Activated naive CD8-positive, alpha-beta T cell treated with anti-CD3 and anti-CD28 coated beads, Interleukin-2, amount 10 ng/mL, durations not matched to agents 7 days and 5 days (primary cell): ENCODE data around the gene TMIGD3. TPM values are rescaled to one million over a fixed set of nuclear protein-coding genes. Genes with fewer than 3 reads are reported as not detected.

Source experiments
- ATAC-seq: fragments of 150-1000 bp; cut with Tn5 transposase; one replicate; pipeline ENCODE4 v1.10.0; 2021; ENCODE audit warnings: low read depth, moderate library complexity
- POLR2A ChIA-PET: fragments of 350-600 bp; sonication (Branson Sonifier 250); formaldehyde crosslinking; loops from one replicate; lab custom pipeline; 2021; ENCODE audit warnings: antibody characterized with exemption; lab: Charles Lee
- DNase-seq: peaks from one replicate; pipeline ENCODE4 v3.0.0; 2021
- H3K27ac Mint-ChIP-seq: one replicate; pipeline ENCODE4 v1.8.0; 2022; ENCODE audit warnings: mild to moderate bottlenecking, mixed read lengths
- H3K27me3 Mint-ChIP-seq: one replicate; pipeline ENCODE4 v1.8.0; 2022; ENCODE audit warnings: mild to moderate bottlenecking, moderate library complexity, mixed read lengths
- H3K36me3 Mint-ChIP-seq: one replicate; pipeline ENCODE4 v1.8.0; 2021; ENCODE audit warnings: mild to moderate bottlenecking, mixed read lengths
- H3K4me1 Mint-ChIP-seq: one replicate; pipeline ENCODE4 v1.8.0; 2021; ENCODE audit warnings: mixed read lengths
- H3K4me3 Mint-ChIP-seq: one replicate; pipeline ENCODE4 v1.8.0; 2022; ENCODE audit warnings: mild to moderate bottlenecking, moderate library complexity, mixed read lengths
- H3K9me3 Mint-ChIP-seq: one replicate; pipeline ENCODE4 v1.8.0; 2021; ENCODE audit warnings: mixed read lengths
- total RNA-seq, 2 experiments: library from RNA; stranded (reverse); gene quantifications; one replicate each; pipeline ENCODE4 v1.2.3, GENCODE V29; 2021

Gene TMIGD3
- total RNA-seq, 2 experiments from 2014 or later: 0.42 TPM; not detected in 1

DNA sequence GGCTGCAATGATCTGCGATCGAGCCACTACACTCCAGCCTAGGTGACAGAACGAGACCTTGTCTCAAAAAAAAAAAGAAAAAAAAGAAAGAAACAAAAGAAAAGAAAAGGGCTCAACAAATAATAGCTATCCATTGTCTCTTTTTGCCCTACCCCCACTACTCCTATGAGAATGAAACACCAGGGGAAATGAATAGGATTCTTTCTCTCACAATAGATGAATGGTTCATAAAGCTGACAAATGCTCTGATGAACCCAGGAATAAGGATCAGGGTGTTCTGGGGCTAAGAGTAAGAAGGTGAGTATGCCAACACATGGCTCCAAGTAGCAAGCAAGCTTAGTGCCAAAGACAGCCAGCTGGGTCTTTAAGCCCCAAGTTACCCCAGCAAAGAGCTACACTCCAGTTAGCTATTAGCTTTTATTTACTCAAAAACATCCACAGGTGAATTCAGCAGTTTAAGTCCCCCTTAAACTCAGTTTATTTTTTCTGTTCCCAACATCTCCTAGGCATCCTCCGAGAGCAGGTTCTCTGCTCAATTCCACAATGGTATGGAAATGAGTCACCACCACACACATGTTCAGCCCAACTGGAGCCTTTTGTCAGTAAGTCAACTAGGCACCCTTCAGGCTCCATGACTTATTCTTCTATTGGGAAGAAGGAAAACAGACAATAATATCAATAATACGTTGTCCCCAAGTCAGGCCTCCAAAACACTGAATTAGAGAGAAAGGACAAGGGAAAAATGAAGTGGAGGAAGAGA lies 4.2 kb downstream of the TMIGD3 start:
- no peak overlapping the region for H3K4me3 Mint-ChIP-seq
- H3K36me3 Mint-ChIP-seq: peaks cover 31% of the 10 kb centered on the region
- DNase-seq (no peak), ATAC-seq (no peak)
- POLR2A ChIA-PET: interaction anchor here (2.7 kb wide), 1 partner anchor 9 kb away, joined by 12 read pairs; no protein-coding TSS in a partner anchor
- H3K9me3 Mint-ChIP-seq: peaks cover 35% of the 10 kb centered on the region
- H3K4me1 Mint-ChIP-seq: peaks cover 29% of the 10 kb centered on the region
- peaks cover under 1% of the 10 kb centered on the region for H3K27me3 Mint-ChIP-seq
- no peak overlapping the region for H3K27ac Mint-ChIP-seq

DNA sequence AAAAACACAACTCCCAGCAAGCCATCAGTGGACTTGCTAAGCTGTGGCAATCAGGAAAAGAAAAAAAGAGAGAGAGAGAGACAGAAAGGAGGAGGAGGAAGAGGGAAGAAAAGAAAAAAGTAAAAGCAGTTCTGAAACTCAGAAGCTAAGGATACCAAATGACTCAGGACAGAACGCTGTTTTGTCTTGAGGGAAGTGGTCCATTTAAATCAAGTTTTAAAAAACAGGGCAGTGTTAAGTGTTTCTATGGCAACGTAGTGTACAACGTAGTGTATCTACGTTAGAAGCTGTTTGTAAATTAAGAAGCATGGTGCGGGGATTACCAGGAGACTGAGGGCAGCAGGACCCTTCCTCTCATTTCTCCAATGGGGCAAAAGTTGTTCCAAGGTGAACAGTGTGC lies 5.8 kb downstream of the TMIGD3 start:
- no peak for ATAC-seq
- H3K36me3 Mint-ChIP-seq: peaks cover 35% of the 10 kb centered on the region

DNA sequence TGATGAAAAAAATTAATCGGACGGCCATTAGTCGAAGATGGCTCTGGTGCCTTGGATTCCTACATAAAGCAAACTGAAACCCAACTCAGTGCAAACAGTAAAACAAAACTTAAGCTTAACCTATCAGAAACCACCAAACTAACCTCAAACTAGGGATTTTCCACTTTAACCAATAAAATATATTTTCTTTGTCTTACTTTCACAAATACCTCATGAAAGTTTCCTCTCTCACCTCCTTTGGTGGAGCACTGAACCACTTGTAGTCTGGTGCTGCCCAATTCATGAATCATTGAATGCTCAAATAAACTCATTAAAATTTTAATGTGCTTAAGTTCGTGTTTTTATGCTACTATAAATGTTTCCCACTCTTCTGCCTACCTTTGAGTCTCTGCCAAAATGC lies 7.0 kb downstream of the TMIGD3 start:
- H3K27me3 Mint-ChIP-seq: peaks cover 2% of the 10 kb centered on the region
- H3K4me3 Mint-ChIP-seq: no peak overlapping the region
- no peak overlapping the region for H3K27ac Mint-ChIP-seq
- peaks cover 35% of the 10 kb centered on the region for H3K36me3 Mint-ChIP-seq
- peaks cover 40% of the 10 kb centered on the region for H3K9me3 Mint-ChIP-seq
- no peak for DNase-seq
- POLR2A ChIA-PET: no interaction called here
- peaks cover 21% of the 10 kb centered on the region for H3K4me1 Mint-ChIP-seq
- no peak for ATAC-seq

More for the DNA sequence above, 5.8 kb downstream of the TMIGD3 start:
- POLR2A ChIA-PET: interaction anchor here (2.7 kb wide), 1 partner anchor 10 kb away, joined by 12 read pairs; no protein-coding TSS in a partner anchor
- Mint-ChIP-seq H3K4me3 (no peak overlapping the region), H3K27me3 (peaks cover 2% of the 10 kb centered on the region), H3K9me3 (peaks cover 38% of the 10 kb centered on the region), H3K27ac (no peak overlapping the region), H3K4me1 (peaks cover 21% of the 10 kb centered on the region)
- DNase-seq: no peak

DNA sequence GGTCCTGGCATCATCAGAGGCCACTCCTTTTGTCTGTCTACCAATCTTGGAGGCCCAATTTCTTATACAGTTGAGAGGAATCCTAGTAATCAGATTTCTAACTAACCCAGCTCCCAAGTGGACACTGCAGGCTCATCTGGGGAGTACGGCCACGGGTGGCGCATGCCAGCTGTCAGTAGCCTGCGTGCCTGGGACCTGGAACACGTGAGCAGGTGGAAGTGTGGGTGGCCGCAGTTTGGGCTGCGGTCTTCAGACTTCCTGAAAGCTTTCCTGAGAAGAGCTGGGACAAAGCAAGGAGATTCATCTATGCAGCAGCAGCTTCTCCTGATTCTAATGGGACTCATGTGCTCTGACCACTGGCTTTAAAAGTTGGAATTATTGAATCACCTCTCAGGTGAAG lies 12.4 kb downstream of the TMIGD3 start:
- ATAC-seq (no peak), DNase-seq (no peak)
- Mint-ChIP-seq H3K36me3 (peaks cover 19% of the 10 kb centered on the region), H3K27ac (no peak overlapping the region), H3K4me1 (no peaks in the 10 kb centered on the region), H3K4me3 (no peak overlapping the region), H3K27me3 (peaks cover 2% of the 10 kb centered on the region), H3K9me3 (peaks cover 18% of the 10 kb centered on the region)
- POLR2A ChIA-PET: interaction anchor here (1.1 kb wide), 1 partner anchor 12 kb away, joined by 3 read pairs; the partner anchor contains the start of genes ADORA3 and TMIGD3

DNA sequence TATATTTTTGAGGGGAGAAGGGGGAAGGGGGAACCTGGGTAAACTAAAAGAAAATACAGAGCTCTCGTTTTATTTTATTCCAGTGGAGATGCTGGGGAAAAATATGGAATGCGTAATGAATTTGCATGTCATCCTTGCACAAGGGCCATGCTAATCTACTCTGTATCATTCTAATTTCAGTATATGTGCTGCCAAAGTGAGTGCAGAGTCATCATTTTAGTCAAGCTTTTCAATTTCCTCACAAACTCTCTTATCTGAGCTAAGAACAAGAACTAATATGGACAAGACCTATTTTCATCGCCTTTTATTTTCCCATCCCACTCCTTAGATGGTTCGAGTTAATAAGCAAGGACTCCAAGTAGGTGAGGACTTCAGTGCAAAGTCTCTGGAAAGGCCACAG lies 13.2 kb downstream of the TMIGD3 start:
- H3K9me3 Mint-ChIP-seq: peaks cover 14% of the 10 kb centered on the region
- no peak for DNase-seq
- peaks cover 2% of the 10 kb centered on the region for H3K27me3 Mint-ChIP-seq
- POLR2A ChIA-PET: interaction anchor here (1.1 kb wide), 2 partner anchors 13 to 18 kb away, joined by 3 to 4 read pairs; partner anchors contain the start of genes ADORA3 and TMIGD3
- H3K36me3 Mint-ChIP-seq: peaks cover 15% of the 10 kb centered on the region
- no peak overlapping the region for H3K4me3 Mint-ChIP-seq
- H3K4me1 Mint-ChIP-seq: no peaks in the 10 kb centered on the region
- no peak overlapping the region for H3K27ac Mint-ChIP-seq
- no peak for ATAC-seq

DNA sequence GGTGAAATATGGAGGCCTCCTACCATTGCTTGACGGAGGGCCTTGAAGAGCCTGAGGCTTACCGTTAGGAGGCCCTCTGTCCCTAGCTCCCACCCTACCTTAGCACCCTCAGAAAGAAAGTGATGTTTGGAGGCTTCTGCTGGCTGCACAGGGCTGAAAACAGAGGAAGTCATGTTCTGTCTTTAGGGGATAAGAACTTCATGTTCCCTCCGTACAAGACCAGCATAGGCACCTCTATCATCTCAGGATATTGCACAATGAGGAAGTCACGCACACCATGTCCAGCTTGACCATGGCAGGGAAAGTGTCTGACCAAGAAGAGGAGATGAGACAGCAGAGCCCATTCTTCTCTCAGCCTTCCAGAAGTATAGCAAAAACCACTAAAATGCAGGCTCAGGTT lies 13.8 kb downstream of the TMIGD3 start:
- no peak overlapping the region for H3K27ac Mint-ChIP-seq
- POLR2A ChIA-PET: interaction anchor here (1.1 kb wide), 1 partner anchor 18 kb away, joined by 4 read pairs; no protein-coding TSS in a partner anchor
- DNase-seq (no peak), ATAC-seq (no peak)
- peaks cover 2% of the 10 kb centered on the region for H3K27me3 Mint-ChIP-seq
- H3K4me1 Mint-ChIP-seq: peaks cover 1% of the 10 kb centered on the region
- H3K9me3 Mint-ChIP-seq: peaks cover 8% of the 10 kb centered on the region
- H3K36me3 Mint-ChIP-seq: peaks cover 9% of the 10 kb centered on the region
- no peak overlapping the region for H3K4me3 Mint-ChIP-seq

DNA sequence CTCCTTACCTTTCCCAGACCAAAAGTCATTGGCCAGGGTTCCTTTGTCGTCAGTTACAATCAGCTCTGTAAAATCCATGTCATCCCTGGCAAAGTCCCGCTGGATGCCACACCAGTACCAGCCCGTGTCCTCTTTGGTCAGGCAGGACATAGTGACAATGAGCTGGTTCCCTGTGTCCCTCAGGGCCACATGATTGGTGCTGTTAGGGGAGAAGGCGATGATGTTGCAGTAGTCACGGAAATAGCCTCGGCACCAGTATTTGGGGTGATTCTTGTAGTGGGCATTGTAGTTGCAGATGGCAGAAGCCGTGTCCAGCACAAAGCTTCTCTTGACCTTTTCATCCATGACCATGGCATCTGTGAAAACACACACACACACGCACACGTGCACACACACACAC lies 14.8 kb downstream of the TMIGD3 start:
- H3K9me3 Mint-ChIP-seq: peaks cover 4% of the 10 kb centered on the region
- no peak overlapping the region for H3K4me3 Mint-ChIP-seq
- H3K27ac Mint-ChIP-seq: no peak overlapping the region

DNA sequence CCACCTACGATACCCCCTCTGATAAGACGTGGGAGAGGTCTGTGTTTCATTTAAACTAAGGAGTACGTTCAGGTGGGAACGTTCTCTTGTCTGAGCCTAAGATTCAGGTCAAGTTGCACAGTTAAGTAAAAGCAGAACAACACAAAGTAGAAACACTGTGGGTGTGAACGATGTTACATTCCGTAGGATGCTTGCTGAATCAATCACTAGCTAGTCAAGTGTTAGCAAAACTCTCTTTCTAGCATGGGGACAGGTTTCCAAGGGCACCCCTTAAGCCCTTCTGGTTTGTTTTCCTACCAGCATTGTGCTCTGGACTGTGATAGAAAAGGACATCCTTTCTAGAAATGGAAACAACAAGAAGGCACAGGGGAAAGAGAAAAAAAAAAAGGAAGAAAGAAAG lies 16.3 kb downstream of the TMIGD3 start:
- Mint-ChIP-seq H3K9me3 (peaks cover 2% of the 10 kb centered on the region), H3K36me3 (no peaks in the 10 kb centered on the region), H3K4me1 (peaks cover 6% of the 10 kb centered on the region), H3K27ac (no peak overlapping the region), H3K4me3 (no peak overlapping the region), H3K27me3 (peaks cover 2% of the 10 kb centered on the region)
- DNase-seq: no peak
- no peak for ATAC-seq
- POLR2A ChIA-PET: no interaction called here

More for the DNA sequence above, 14.8 kb downstream of the TMIGD3 start:
- no peak for DNase-seq
- H3K36me3 Mint-ChIP-seq: no peaks in the 10 kb centered on the region
- POLR2A ChIA-PET: no interaction called here
- H3K4me1 Mint-ChIP-seq: peaks cover 1% of the 10 kb centered on the region
- no peak for ATAC-seq
- H3K27me3 Mint-ChIP-seq: peaks cover 2% of the 10 kb centered on the region

DNA sequence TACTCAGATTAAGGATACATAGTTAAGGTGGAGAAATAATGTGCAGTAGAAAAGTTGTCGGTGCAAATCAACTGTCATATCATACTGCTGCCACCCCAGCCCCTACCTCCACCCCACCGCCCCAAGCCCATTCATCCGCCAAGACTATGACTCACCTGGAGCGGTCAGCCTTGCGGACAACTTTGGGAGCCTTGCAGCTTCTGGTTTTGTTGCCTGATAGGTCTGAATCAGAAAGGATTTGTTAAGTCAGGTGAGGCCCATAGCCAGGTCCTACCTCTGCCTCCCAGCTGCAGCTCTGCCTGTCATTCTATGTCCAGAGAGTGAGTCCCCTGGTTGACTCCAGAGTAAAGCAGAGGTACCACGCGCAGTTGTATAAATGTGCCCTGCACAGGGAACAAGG lies 17.0 kb downstream of the TMIGD3 start:
- Mint-ChIP-seq H3K4me1 (peaks cover 9% of the 10 kb centered on the region), H3K36me3 (no peaks in the 10 kb centered on the region), H3K27ac (no peak overlapping the region), H3K27me3 (peaks cover 2% of the 10 kb centered on the region), H3K4me3 (no peak overlapping the region), H3K9me3 (peaks cover under 1% of the 10 kb centered on the region)
- no peak for ATAC-seq
- POLR2A ChIA-PET: no interaction called here
- DNase-seq: no peak

DNA sequence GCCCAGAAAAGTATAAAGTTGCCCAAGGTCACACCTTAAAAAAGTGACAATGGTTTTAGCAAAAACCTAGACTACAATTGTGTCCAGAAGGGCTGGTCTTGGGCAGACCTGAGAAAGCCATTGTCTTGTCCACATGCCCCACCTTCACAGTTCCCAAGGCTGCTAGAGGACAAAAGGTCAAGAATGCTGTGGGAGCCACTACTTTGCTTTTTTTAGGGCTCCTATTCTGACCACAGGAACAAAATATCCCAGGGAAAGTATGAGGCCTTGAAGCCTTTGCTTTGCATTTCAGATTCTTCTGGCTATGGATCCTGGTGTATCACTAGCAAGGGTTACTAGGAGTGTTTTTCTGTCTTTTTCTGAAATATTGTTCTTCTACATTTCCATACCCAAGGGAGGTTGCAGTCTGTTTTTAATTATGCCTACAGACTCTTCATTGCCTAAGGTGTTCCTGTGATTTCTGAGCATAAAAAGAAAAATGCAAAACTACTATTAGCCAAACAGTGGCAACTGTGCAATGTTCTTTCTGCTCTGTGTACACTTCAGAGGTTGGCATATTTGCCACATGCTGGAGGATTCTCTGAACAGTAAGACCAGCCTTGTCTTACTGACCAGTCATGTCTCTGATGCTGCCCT lies 18.9 kb downstream of the TMIGD3 start:
- Mint-ChIP-seq H3K4me1 (peaks cover 16% of the 10 kb centered on the region), H3K9me3 (no peaks in the 10 kb centered on the region), H3K27me3 (peaks cover 3% of the 10 kb centered on the region), H3K4me3 (no peak overlapping the region), H3K36me3 (no peaks in the 10 kb centered on the region), H3K27ac (no peak overlapping the region)
- POLR2A ChIA-PET: no interaction called here
- ATAC-seq (no peak), DNase-seq (no peak)

DNA sequence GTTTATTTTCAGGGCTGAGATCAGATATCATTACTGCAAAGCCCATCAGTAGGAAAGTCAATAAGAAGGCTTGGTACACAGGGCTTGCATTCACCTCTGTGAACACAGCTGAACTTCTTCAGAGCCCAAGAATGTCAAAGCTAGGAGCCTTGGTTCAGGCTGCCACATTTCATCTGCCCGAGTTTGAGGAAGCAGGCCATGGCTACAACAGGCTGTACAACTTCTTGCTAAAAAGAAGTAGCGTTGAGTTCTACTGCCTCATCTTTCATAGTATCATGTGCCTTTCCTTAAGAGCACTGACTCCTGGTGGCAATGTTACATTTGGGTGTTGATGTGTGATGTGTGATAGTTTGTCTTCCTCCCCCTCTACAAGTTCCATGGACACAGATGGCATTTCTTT lies 19.6 kb downstream of the TMIGD3 start:
- POLR2A ChIA-PET: no interaction called here
- H3K27me3 Mint-ChIP-seq: peaks cover 5% of the 10 kb centered on the region
- no peak overlapping the region for H3K4me3 Mint-ChIP-seq
- no peaks in the 10 kb centered on the region for H3K9me3 Mint-ChIP-seq
- no peak overlapping the region for H3K27ac Mint-ChIP-seq
- H3K4me1 Mint-ChIP-seq: peaks cover 16% of the 10 kb centered on the region
- no peak for DNase-seq
- peaks cover under 1% of the 10 kb centered on the region for H3K36me3 Mint-ChIP-seq
- ATAC-seq: no peak

DNA sequence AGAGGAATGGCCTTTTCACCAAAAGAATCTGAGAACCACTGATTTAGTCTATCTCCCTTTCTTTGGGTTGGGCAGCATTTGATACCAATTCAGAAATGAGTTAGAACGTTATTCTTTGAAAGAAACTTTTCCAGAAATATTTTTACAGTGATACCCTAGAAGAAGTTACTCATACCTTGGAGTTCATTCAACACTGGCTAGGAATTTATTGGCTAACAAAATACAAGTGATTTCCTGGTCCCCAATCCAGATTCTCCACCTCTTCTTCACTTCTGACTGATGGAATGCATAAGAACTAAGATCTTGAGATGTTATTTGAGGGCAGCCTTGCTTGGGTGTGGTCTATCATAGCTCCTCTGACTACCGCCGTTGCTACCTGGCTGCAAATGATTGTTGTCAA lies 20.3 kb downstream of the TMIGD3 start:
- Mint-ChIP-seq H3K4me1 (peaks cover 20% of the 10 kb centered on the region), H3K4me3 (no peak overlapping the region), H3K36me3 (peaks cover 7% of the 10 kb centered on the region), H3K9me3 (no peaks in the 10 kb centered on the region), H3K27ac (no peak overlapping the region), H3K27me3 (peaks cover 5% of the 10 kb centered on the region)
- DNase-seq (no peak), ATAC-seq (no peak)
- POLR2A ChIA-PET: no interaction called here

DNA sequence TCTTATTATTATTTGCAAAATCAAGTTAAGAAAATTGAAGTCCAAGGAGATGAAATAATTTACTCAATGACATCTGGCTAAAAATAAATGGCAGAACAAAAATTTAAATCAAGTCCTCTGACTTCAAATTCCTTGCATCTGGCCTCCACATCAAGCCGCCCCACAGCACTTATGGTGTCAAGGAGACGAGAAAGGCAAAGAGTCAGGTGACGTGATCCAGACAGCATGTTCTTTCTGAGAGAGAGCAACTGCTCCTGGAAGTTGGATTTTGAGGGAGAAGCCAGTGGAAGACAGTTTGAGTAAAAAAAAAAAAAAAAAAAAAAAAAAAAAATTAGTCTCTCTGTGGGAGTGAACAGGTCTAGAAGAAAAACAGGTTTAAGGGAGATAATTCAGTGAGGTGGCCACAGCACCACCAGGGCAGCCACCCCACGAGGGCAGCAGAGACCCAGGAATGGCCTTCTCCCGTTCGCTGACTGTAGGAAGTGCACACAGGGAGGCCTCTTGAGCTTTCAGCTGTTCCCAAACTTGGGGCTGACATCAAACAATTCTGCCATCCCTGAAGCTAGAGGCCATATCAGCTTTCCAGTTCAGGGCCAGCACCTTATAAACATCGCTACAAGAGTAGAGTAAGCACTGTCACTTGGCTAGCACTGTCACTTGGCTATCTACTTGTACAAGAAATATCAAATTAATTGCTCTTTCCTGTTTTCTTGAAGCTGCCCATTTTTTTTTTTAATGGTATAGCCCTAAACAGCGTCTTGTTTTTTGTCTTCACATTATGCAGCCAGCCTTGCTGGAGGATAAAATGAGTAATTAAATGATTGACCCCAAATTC lies 21.8 kb downstream of the TMIGD3 start:
- POLR2A ChIA-PET: interaction anchor here (0.8 to 4.0 kb wide), 5 partner anchors 11 to 266 kb away, joined by 3 to 17 read pairs (median 6); no protein-coding TSS in a partner anchor
- Mint-ChIP-seq H3K36me3 (peaks cover 17% of the 10 kb centered on the region), H3K4me1 (peaks cover 34% of the 10 kb centered on the region), H3K27me3 (peaks cover 5% of the 10 kb centered on the region), H3K4me3 (no peak overlapping the region), H3K9me3 (no peaks in the 10 kb centered on the region), H3K27ac (no peak overlapping the region)
- DNase-seq (peak; percentile 71), ATAC-seq (peak; percentile 64)
